ENCODE results near the gene FAAP100.

DNA sequence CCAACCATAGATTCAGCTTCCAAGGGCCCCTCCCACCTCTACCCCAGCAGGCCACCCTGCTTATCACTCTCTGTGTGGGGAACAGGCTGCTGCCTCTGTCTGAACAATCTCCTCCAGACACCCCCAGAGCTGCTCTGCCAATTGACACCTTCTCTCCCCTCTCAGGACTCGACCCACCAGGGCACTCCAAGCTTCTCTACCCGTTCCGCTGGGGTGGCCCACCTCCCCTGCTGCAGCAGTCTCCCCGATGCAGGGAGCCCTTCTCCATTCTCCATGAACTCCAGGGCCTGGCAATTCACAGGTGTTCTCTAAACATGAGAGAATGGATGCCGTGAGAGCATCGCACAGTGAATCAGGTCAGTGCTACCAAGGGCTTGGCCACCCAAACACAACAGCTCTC lies 28.3 kb upstream of the FAAP100 start:
- TF ChIP-seq, protein P1, sequence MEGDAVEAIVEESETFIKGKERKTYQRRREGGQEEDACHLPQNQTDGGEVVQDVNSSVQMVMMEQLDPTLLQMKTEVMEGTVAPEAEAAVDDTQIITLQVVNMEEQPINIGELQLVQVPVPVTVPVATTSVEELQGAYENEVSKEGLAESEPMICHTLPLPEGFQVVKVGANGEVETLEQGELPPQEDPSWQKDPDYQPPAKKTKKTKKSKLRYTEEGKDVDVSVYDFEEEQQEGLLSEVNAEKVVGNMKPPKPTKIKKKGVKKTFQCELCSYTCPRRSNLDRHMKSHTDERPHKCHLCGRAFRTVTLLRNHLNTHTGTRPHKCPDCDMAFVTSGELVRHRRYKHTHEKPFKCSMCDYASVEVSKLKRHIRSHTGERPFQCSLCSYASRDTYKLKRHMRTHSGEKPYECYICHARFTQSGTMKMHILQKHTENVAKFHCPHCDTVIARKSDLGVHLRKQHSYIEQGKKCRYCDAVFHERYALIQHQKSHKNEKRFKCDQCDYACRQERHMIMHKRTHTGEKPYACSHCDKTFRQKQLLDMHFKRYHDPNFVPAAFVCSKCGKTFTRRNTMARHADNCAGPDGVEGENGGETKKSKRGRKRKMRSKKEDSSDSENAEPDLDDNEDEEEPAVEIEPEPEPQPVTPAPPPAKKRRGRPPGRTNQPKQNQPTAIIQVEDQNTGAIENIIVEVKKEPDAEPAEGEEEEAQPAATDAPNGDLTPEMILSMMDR (optimal IDR thresholded peaks at IDR 0.05 in 1 of 3, IDR thresholded peaks at IDR 0.05 in 1 of 3, conservative IDR thresholded peaks at IDR 0.05 in 1 of 3; ENCODE audit: extremely low read depth in 1 of 3, insufficient read depth in 2 of 3, low read length in 3 of 3), result no peak
- TF ChIP-seq EZH2 (IDR thresholded peaks at IDR 0.05; ENCODE audit: low read length), result no peak
